Glutamatergic neuron (in vitro differentiated cells): Measurements from ENCODE around the gene TMEM184A. TPM values are rescaled to one million over a fixed set of nuclear protein-coding genes. Genes with fewer than 3 reads are reported as not detected.

Experiments
- DNase-seq: peaks from one replicate; pipeline ENCODE4 v3.0.0; 2022
- H3K27ac Mint-ChIP-seq: one replicate; pipeline ENCODE4 v1.8.0; 2020; ENCODE audit warnings: mild to moderate bottlenecking, mixed read lengths, inconsistent platforms; ENCODE audit not compliant: unreplicated experiment
- H3K27me3 Mint-ChIP-seq: one replicate; pipeline ENCODE4 v1.8.0; 2020; ENCODE audit warnings: mild to moderate bottlenecking, moderate library complexity, mixed read lengths, inconsistent platforms; ENCODE audit not compliant: unreplicated experiment
- H3K36me3 Mint-ChIP-seq: one replicate; pipeline ENCODE4 v1.8.0; 2020; ENCODE audit warnings: mild to moderate bottlenecking, mixed read lengths, inconsistent platforms; ENCODE audit not compliant: unreplicated experiment
- H3K4me1 Mint-ChIP-seq: one replicate; pipeline ENCODE4 v1.8.0; 2020; ENCODE audit warnings: mild to moderate bottlenecking, low read depth, mixed read lengths, inconsistent platforms; ENCODE audit not compliant: unreplicated experiment
- H3K4me3 Mint-ChIP-seq: one replicate; pipeline ENCODE4 v1.8.0; 2020; ENCODE audit warnings: mild to moderate bottlenecking, mixed read lengths, inconsistent platforms; ENCODE audit not compliant: unreplicated experiment
- H3K9me3 Mint-ChIP-seq: one replicate; pipeline ENCODE4 v1.8.0; 2020; ENCODE audit warnings: mild to moderate bottlenecking, moderate library complexity, mixed read lengths, inconsistent platforms; ENCODE audit not compliant: unreplicated experiment
- CTCF ChIP-seq: fragments of 200-600 bp; sonication (generic); IDR thresholded peaks from one replicate; pipeline ENCODE4 v1.5.0; 2021; ENCODE audit not compliant: partially characterized antibody, unreplicated experiment
- total RNA-seq: library from RNA; stranded (reverse); fragmentation: NEBNext Ultra II Directional; extraction: Animal tissue kit (Norgen Biotek cat#: 25700); gene quantifications from one replicate; pipeline ENCODE4 v1.2.1, GENCODE V29; 2021; ENCODE audit not compliant: unreplicated experiment

The TMEM184A gene
- total RNA-seq, 1 donor from 2014 or later: 20.7 TPM

- TF ChIP-seq CTCF: no peak
- no peak overlapping the region for H3K4me3 Mint-ChIP-seq
- no peak overlapping the region for H3K27ac Mint-ChIP-seq
- H3K4me1 Mint-ChIP-seq: peaks cover 16% of the 10 kb centered on the region
- no peaks in the 10 kb centered on the region for H3K36me3 Mint-ChIP-seq
- H3K27me3 Mint-ChIP-seq: peaks cover 8% of the 10 kb centered on the region
- DNase-seq: no peak
- peaks cover 6% of the 10 kb centered on the region for H3K9me3 Mint-ChIP-seq
Observed at GRCh38 chr7:1590887-1591286, 34.9 kb upstream of the TMEM184A start.

- no peak overlapping the region for H3K27ac Mint-ChIP-seq
- H3K27me3 Mint-ChIP-seq: peaks cover 8% of the 10 kb centered on the region
- H3K4me3 Mint-ChIP-seq: no peak overlapping the region
- no peak for TF ChIP-seq CTCF
- no peak for DNase-seq
- H3K4me1 Mint-ChIP-seq: peaks cover 16% of the 10 kb centered on the region
- H3K36me3 Mint-ChIP-seq: no peaks in the 10 kb centered on the region
- peaks cover 6% of the 10 kb centered on the region for H3K9me3 Mint-ChIP-seq
Observed at GRCh38 chr7:1590476-1590875, 34.5 kb upstream of the TMEM184A start.

GRCh38 chr7:1588978-1589377, 33.0 kb upstream of the TMEM184A start:
- Mint-ChIP-seq H3K27ac (no peak overlapping the region), H3K36me3 (peaks cover 4% of the 10 kb centered on the region), H3K27me3 (peaks cover 8% of the 10 kb centered on the region), H3K4me3 (no peak overlapping the region), H3K9me3 (peaks cover 6% of the 10 kb centered on the region), H3K4me1 (peaks cover 21% of the 10 kb centered on the region)
- TF ChIP-seq CTCF: no peak
- DNase-seq: no peak

GRCh38 chr7:1587738-1588137, 31.7 kb upstream of the TMEM184A start:
- H3K4me3 Mint-ChIP-seq: no peak overlapping the region
- DNase-seq: no peak
- peaks cover 11% of the 10 kb centered on the region for H3K27me3 Mint-ChIP-seq

More at GRCh38 chr7:1587738-1588137, 31.7 kb upstream of the TMEM184A start:
- no peak for TF ChIP-seq CTCF
- Mint-ChIP-seq H3K4me1 (peaks cover 20% of the 10 kb centered on the region), H3K36me3 (peaks cover 4% of the 10 kb centered on the region), H3K27ac (no peak overlapping the region), H3K9me3 (peaks cover 6% of the 10 kb centered on the region)
